ENCODE data around the gene MALAT1.

MALAT1 gene

DNA sequence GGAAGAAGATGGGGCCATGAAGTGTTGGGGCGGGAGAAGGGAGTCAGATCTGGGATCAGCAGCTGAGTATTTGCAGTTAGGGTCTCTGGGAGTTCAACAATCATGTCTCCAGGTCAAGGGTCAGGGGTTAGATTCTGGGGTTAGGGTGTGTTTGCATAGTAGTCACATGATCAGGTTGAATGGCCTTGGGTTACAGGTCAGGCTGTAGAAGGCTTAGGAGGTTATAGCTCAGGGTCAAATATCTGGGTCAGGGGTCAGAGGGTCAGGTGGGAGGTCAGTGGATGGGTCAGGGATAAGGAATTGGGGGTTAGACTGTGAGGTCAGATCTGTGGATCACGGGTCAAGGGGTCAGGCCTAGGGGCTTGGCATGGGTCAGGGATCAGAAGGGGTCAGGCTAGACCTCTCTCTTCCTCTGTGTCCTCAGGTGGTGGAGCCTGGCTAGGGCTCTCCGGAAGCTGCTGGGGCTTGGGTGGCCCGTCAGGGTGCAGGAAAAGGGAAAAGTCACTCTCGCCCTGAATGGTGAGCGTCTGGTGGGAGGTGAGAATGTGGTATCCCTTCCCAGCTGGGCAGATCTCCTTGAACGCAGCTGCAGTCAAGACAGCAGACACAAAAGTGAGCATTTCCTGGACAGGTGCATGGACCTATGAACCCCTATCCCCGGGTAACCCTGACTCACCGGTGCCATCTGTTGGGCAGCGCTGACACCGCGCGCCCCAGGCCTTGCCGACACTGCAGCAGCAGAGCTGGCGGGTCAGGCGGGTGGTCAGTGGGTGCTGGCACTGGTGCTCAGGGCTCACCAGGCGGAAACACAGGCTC, 52.9 kb downstream of the MALAT1 start:
- H3K4me3 ChIP-seq = no peak overlapping the region
- TF ChIP-seq, protein P1, sequence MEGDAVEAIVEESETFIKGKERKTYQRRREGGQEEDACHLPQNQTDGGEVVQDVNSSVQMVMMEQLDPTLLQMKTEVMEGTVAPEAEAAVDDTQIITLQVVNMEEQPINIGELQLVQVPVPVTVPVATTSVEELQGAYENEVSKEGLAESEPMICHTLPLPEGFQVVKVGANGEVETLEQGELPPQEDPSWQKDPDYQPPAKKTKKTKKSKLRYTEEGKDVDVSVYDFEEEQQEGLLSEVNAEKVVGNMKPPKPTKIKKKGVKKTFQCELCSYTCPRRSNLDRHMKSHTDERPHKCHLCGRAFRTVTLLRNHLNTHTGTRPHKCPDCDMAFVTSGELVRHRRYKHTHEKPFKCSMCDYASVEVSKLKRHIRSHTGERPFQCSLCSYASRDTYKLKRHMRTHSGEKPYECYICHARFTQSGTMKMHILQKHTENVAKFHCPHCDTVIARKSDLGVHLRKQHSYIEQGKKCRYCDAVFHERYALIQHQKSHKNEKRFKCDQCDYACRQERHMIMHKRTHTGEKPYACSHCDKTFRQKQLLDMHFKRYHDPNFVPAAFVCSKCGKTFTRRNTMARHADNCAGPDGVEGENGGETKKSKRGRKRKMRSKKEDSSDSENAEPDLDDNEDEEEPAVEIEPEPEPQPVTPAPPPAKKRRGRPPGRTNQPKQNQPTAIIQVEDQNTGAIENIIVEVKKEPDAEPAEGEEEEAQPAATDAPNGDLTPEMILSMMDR (IDR thresholded peaks at IDR 0.05) = no peak
- no peak for DNase-seq (ENCODE audit: low spot score)
- peak overlapping the region in 1 of 2 donors; percentile 13 for H3K27ac ChIP-seq

DNA sequence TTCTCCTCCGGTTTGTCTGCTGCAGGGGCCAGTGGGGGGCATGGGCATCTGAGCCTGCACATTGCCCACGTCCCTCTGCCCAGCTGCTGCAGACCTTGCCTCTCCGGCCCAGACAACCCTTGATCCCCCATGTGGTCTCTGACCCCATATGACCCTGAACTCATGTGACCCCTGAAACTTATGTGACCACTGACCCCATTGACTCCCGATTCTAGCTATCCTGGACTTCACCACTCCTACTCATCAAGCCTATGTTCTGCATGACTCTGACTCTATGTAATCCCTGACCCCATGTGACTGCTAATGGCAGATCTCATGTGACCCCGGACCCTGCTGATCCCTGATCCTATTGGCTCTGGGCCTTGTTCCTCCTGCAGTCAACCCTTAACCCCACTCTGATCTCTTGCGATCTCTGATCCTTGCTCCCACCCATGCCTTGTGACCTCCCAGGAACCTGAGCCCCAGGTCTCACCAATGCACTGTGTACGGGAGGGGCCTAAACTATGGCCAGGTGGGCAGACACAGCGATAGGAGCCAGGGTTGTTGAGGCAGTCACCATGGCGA, 53.6 kb downstream of the MALAT1 start:
- H3K27ac ChIP-seq = peak overlapping the region in 1 of 2 donors; percentile 13

DNA sequence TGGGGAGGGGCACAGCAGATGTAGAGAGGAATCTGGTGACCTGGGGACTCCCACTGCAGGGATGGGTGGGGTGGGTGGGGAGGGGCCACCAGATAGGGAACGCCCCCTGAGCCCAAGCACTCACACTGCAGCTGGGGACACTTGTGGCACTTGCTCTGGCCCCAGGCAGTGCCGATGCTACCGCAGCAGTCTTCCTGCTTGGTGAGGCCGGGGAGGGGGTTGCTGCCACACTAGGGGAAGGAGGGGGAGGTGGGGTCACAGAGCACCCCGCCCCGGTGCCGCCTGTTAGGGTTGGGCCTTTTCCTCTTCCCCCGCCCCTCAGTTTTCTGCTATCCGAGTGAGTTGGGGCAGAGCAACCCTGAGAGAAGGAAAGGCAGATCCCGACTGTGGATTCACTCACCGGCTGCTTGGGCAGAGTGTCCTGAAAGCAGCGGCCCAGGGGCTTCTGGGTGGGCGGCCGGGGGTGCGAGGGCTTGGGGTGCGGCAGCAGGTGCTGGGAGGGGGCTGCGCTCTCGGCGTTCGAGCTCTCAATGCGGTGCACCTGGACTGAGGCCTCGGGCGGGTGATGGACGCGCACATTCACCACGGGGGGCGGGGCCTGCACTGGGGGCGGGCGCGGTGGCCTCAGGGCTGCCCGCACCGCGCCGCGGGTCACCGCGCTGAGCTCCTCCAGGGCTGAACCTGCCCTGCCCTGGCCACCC, 54.6 kb downstream of the MALAT1 start:
- peak overlapping the region in 1 of 2 donors; percentile 99 for H3K27ac ChIP-seq
- no peak overlapping the region for H3K4me3 ChIP-seq
- DNase-seq (ENCODE audit: low spot score) = no peak

More for the DNA sequence above, 53.6 kb downstream of the MALAT1 start:
- DNase-seq (ENCODE audit: low spot score) = no peak
- TF ChIP-seq, protein P1 (IDR thresholded peaks at IDR 0.05) = no peak
- no peak overlapping the region for H3K4me3 ChIP-seq

GRCh38 chr11:65554057-65554818, 55.4 kb downstream of the MALAT1 start:
- no peak for DNase-seq (ENCODE audit: low spot score)
- Histone ChIP-seq H3K27ac (peak overlapping the region in 1 of 2 donors; percentile 99), H3K4me3 (no peak overlapping the region)
- TF ChIP-seq, protein P1 (IDR thresholded peaks at IDR 0.05) = no peak

More for the DNA sequence above, 54.6 kb downstream of the MALAT1 start:
- TF ChIP-seq, protein P1 (IDR thresholded peaks at IDR 0.05) = no peak

DNA sequence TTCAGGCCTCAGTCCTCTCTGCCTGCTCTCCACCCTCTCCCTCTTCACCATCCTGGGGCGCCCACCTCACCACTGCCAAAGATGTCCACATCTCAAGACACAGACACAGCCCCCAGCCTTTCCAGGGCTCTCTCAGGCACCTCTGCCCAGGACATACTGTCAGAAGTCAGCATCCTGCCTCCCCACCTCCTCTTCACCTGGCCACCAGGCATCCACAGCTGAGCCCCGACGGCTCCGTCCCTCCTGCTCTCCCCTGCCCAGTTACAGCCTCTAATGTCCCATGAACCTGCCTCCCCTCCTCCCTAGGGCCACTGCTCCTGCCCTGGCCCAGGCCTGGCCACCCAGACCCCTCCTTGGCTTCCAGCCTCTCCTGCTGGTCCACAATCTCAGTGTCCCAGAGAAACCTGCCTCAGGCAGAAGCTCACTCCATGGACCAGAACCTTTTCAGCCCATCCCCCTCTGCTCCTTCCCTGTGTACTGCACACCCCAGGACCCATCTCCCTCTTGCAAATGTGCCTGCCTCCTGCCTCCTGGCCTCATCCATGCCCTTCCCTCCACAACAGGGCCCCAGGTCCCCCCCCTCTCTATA, 56.1 kb downstream of the MALAT1 start:
- TF ChIP-seq, protein P1 (IDR thresholded peaks at IDR 0.05) = no peak
- Histone ChIP-seq H3K27ac (peak overlapping the region; percentile 97 to 99), H3K4me3 (no peak overlapping the region)
- DNase-seq (ENCODE audit: low spot score) = no peak

DNA sequence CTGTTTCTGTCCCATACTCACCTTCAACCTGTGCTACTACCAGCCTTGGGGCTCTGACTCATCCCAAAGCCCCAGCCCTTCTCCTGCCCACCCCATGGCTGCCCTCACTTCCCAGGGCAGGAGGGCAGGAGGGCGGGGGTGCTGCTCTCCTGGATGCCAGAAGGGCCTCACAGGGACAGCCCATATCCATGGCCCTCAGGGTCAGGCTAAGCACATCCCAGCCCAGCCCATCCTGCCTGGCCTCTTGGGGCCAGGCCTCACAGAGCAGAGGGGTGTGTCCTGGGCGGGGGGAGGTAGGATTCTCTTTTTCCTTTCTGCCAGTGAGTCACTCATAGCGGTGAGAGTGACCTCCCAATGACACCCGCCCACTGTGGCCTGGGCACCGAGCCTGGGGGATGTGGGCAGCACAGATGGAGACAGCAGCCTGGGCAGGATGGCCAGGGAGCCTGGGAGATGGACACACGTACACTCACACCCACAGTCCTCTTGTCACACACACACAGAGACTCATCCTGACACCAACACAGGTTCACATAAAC, 56.9 kb downstream of the MALAT1 start:
- Histone ChIP-seq H3K27ac (peak overlapping the region; percentile 97 to 99), H3K4me3 (peak overlapping the region; percentile 82)
- DNase-seq (ENCODE audit: low spot score) = peak; percentile 87
- TF ChIP-seq, protein P1 (IDR thresholded peaks at IDR 0.05) = no peak
